ENCODE measurements around the gene EDN1. TPM values are rescaled to one million over a fixed set of nuclear protein-coding genes. Genes with fewer than 3 reads are reported as not detected.

EDN1 gene
- total RNA-seq = 10 to 100 TPM in 3 of 4 donors, 1 to 10 TPM in 1; 5.4 to 29.1 (median 23.0) TPM

- peaks cover 0 to 1% (median 0%) of the 10 kb centered on the region in 4 donors for H3K36me3 ChIP-seq
- no peaks in the 10 kb centered on the region for H3K9me3 ChIP-seq
- peaks cover 0 to 22% (median 0%) of the 10 kb centered on the region in 4 donors for H3K27me3 ChIP-seq
- WGBS = 2% methylated on average over 34 of the region's 38 CpGs
- intact Hi-C loops (cut with DNase I) = loop anchor here (2.0 kb wide), 2 partner anchors 315 to 635 kb away; no protein-coding TSS in a partner anchor
- peak within 1 kb of the TSS; percentile 50 to 66 (median 56) for H3K4me3 ChIP-seq
- TF ChIP-seq POLR2AphosphoS5 (IDR thresholded peaks at IDR 0.05) (peak; percentile 76 to 81), POLR2A (IDR thresholded peaks at IDR 0.05; ENCODE audit: low read depth) (no peak), EP300 (IDR thresholded peaks at IDR 0.05) (no peak)
- TF ChIP-seq, protein P1, sequence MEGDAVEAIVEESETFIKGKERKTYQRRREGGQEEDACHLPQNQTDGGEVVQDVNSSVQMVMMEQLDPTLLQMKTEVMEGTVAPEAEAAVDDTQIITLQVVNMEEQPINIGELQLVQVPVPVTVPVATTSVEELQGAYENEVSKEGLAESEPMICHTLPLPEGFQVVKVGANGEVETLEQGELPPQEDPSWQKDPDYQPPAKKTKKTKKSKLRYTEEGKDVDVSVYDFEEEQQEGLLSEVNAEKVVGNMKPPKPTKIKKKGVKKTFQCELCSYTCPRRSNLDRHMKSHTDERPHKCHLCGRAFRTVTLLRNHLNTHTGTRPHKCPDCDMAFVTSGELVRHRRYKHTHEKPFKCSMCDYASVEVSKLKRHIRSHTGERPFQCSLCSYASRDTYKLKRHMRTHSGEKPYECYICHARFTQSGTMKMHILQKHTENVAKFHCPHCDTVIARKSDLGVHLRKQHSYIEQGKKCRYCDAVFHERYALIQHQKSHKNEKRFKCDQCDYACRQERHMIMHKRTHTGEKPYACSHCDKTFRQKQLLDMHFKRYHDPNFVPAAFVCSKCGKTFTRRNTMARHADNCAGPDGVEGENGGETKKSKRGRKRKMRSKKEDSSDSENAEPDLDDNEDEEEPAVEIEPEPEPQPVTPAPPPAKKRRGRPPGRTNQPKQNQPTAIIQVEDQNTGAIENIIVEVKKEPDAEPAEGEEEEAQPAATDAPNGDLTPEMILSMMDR (IDR thresholded peaks at IDR 0.05) = peak in 2 of 3 experiments; percentile 37 to 70
- H3K4me1 ChIP-seq = peaks cover 7 to 25% (median 25%) of the 10 kb centered on the region in 4 donors
- DNase-seq (ENCODE audit: extremely low spot score) = no peak
- H3K27ac ChIP-seq (replicated peaks in 1 of 4) = peak within 1 kb of the TSS; percentile 53 to 74 (median 66)
Observed at GRCh38 chr6:12289933-12290820, at the start of gene EDN1. TSS of gene EDN1 (plus strand) at chr6:12290361. CDS start at chr6:12290630, 269 bp downstream.

DNA sequence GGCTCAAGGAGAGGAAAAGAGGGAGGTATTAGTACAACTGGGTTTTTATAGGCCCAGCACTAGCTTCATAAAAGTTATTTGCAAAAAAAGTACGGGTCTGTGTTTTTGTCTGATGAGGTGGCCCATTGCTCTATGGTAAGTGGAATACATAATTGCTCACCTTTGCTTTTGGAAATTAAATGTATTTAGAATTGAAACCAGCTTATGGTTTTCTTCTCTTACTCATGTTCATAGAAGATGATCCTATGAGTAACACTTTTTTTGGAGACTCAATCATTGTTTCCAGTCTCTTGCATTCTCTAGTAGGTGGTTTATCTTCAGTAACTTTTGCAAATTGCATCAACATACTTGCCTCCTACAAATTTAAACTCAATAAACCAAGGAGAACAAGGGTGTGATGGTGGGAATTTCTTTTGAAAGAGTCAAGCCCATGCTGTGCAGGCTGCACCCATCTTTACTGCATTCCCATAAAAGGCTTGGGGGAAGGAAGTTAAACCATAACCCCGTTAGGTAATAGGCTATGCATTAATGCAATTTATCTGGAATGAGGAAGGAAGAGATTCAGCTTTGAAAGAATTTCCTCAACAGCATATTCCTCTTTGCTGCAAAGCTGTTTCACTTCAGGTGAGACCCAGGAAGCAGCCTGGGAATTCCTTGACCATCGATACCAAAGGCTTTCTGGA lies 48.5 kb upstream of the EDN1 start:
- Histone ChIP-seq H3K4me1 (no peaks in the 10 kb centered on the region), H3K27me3 (no peaks in the 10 kb centered on the region), H3K9me3 (no peaks in the 10 kb centered on the region), H3K4me3 (no peak overlapping the region), H3K36me3 (no peaks in the 10 kb centered on the region), H3K27ac (replicated peaks in 1 of 4) (no peak overlapping the region)
- no peak for TF ChIP-seq EP300 (IDR thresholded peaks at IDR 0.05)
- TF ChIP-seq POLR2A (IDR thresholded peaks at IDR 0.05; ENCODE audit: low read depth) = no peak
- TF ChIP-seq, protein P1 (IDR thresholded peaks at IDR 0.05) = no peak
- no peak for TF ChIP-seq POLR2AphosphoS5 (IDR thresholded peaks at IDR 0.05)
- no peak for DNase-seq (ENCODE audit: extremely low spot score)
- WGBS = 79% methylated on average over 3 of the region's 3 CpGs
- intact Hi-C loops (cut with DNase I) = no loop called here

DNA sequence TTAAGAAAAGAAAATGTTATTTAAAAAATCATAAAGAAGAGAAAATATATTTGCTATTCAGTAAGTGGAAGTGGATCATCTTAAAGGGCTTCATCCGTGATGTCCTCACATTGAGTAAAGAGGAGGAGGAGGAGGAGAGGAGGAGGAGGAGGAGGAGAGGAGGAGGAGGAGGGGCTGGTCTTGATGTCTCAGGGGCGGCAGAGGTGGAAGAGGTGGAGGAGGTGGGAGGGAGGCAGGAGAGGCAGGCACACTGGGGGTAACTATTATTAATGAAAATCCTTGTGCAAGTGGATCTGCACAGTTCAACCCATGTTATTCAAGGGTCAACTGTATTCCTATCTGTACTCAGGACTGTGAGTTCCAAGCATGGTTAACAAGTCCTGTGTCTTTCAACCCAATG lies 47.0 kb upstream of the EDN1 start:
- Histone ChIP-seq H3K9me3 (no peaks in the 10 kb centered on the region), H3K27me3 (no peaks in the 10 kb centered on the region), H3K4me3 (no peak overlapping the region), H3K36me3 (no peaks in the 10 kb centered on the region), H3K27ac (replicated peaks in 1 of 4) (no peak overlapping the region), H3K4me1 (no peaks in the 10 kb centered on the region)
- intact Hi-C loops (cut with DNase I) = no loop called here
- 97% methylated on average over 2 of the region's 2 CpGs for WGBS
- TF ChIP-seq POLR2AphosphoS5 (IDR thresholded peaks at IDR 0.05) = no peak
- no peak for DNase-seq (ENCODE audit: extremely low spot score)

GRCh38 chr6:12245360-12245759 lies 44.8 kb upstream of the EDN1 start:
- H3K27me3 ChIP-seq = no peaks in the 10 kb centered on the region
- no peaks in the 10 kb centered on the region for H3K4me1 ChIP-seq
- no peak overlapping the region for H3K27ac ChIP-seq (replicated peaks in 1 of 4)
- DNase-seq (ENCODE audit: extremely low spot score) = no peak
- no peak for TF ChIP-seq POLR2A (IDR thresholded peaks at IDR 0.05; ENCODE audit: low read depth)
- TF ChIP-seq POLR2AphosphoS5 (IDR thresholded peaks at IDR 0.05) = no peak
- TF ChIP-seq, protein P1 (IDR thresholded peaks at IDR 0.05) = no peak
- no peak for TF ChIP-seq EP300 (IDR thresholded peaks at IDR 0.05)
- no peak overlapping the region for H3K4me3 ChIP-seq
- H3K36me3 ChIP-seq = no peaks in the 10 kb centered on the region
- WGBS = 65% methylated on average over 1 of the region's 1 CpG
- H3K9me3 ChIP-seq = no peaks in the 10 kb centered on the region
- intact Hi-C loops (cut with DNase I) = no loop called here

All from esophagus muscularis mucosa (tissue), 4 donors.